Activated CD8-positive, alpha-beta memory T cell treated with anti-CD3 and anti-CD28 coated beads, Interleukin-2, amount 50 U/mL, for 1 hour (primary cell): Measurements from ENCODE around the gene EEFSEC.
A peak's percentile ranks its signal among the peaks of the same experiment; 100 is the strongest.

Source experiments
- DNase-seq: peaks from one replicate; pipeline ENCODE4 v3.0.0-alpha.2; 2020; ENCODE audit errors: extremely low read depth

Gene EEFSEC, protein sequence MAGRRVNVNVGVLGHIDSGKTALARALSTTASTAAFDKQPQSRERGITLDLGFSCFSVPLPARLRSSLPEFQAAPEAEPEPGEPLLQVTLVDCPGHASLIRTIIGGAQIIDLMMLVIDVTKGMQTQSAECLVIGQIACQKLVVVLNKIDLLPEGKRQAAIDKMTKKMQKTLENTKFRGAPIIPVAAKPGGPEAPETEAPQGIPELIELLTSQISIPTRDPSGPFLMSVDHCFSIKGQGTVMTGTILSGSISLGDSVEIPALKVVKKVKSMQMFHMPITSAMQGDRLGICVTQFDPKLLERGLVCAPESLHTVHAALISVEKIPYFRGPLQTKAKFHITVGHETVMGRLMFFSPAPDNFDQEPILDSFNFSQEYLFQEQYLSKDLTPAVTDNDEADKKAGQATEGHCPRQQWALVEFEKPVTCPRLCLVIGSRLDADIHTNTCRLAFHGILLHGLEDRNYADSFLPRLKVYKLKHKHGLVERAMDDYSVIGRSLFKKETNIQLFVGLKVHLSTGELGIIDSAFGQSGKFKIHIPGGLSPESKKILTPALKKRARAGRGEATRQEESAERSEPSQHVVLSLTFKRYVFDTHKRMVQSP

DNA sequence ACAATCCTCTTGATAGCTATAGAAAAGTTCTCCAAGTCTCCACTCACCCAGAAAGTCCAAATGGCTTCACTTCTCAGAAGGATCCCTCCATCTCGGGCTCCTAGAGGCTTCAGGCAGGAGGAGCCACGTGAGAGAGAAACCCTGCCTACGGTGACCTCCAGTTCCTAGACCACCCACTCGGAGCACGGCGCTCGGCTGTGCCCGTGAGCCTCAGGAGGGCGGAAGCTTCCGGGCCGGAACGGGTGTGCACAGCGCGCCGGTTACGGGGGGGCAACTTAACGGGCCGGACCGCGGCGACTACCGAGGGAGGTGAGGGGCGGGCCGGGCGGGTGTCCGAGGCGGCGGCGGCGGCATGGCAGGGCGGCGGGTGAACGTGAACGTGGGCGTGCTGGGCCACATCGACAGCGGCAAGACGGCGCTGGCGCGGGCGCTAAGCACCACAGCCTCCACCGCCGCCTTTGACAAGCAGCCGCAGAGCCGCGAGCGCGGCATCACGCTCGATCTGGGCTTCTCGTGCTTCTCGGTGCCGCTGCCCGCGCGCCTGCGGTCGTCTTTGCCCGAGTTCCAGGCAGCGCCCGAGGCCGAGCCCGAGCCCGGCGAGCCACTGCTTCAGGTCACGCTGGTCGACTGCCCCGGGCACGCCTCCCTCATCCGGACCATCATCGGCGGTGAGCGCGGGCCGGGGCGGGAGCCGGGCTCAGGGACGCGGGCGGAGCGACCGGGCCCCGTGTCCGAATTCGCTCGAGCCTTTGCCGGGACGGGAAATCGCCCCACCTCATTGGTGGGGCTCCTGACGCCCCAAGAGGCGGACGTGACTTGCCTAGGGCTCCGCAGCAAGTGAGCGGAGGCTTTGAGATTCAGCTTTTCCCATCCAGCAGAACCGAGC, at the start of gene EEFSEC:
EEFSEC (plus strand) TSS at position 326 of the 886 bp plus-strand sequence; CDS start at position 353, 27 bp downstream.
- peak; percentile 40 for DNase-seq

- no peak for DNase-seq
These were observed 45.4 kb upstream of the EEFSEC start for GRCh38 chr3:128107834-128108233.

DNA sequence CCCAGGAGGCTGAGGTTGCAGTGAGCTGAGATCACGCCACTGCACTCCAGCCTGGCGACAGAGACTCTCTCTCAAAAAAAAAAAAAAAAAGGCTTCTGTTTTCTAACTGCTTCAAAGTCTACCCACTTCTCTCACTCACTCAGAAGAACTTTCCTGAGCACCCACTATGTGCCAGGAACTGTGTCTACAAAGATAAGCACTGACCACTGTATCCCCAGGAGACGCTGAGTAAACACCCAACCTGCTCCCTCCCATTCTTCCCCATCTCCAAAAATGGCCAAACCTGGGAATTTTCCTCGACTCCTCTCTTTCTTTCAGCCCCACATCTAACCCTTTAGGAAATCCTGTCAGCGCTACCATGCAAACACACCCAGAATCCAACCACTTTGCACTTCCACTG, 42.1 kb upstream of the EEFSEC start:
- no peak for DNase-seq

GRCh38 chr3:128112357-128112968, 40.8 kb upstream of the EEFSEC start:
- DNase-seq: peak; percentile 33

DNA sequence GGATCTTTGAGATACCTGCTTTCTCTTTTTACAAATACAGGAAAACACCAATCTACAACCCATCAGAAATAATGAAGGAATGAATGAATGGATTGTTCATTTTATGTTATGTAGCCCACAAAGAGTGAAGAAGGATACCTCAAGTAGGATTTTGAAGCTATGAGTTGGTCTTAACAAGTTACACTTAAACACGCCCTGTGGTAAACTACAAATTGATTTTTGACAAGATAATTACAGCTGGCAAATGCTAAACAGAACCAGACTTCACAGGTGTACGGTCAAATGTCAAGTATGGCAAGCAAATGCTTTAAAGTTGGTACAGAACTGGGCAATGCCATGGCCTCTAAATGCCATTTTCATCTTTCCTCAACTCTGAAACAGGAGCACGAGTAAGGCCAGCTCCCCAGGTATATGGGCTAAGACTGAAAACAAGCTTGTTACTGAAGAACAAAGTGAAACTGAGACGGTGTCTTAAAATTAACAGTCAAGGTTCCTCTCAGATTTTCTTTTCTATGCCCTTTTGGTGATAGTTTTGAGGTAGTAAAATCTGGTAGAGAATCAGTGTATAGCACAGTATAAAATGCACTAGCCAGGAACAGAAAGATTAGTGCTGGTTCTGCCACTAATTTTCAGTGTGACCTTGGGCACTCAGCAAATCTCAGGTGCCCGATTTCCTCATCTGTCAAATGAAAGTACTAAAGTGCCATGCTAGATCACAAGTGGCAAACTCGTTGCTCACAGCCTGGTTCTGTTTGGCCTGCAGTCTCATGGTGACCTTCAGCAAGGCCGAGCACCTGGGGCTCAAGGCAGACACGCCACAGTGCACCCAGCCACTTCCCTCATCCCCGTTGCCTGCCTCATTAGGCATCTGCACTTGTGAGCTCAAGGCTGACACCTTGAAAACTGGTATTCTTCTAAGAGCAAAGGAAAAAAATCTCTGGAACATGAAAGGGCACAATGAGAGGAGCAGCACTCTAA, 39.2 kb upstream of the EEFSEC start:
- no peak for DNase-seq

GRCh38 chr3:128122013-128122412, 31.3 kb upstream of the EEFSEC start:
- DNase-seq: no peak

DNA sequence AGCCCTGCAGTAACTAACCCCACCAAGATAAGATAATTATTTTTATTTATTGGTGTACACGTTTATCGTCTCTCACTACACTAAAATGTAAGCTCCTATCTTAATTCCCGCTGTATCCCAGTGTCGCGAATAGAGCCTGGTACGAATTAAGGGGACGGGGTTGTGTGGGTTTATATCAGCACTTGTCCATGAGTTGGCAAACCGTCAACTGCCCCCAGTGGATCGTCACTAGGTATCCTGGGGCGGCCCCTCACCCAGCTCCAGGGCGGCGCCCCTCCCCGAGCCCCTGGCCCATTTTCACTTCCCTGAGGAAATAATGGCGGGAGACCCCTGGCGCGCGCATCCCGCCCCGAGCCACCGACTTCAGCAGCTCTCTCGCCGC, 30.1 kb upstream of the EEFSEC start:
- no peak for DNase-seq

- DNase-seq: peak; percentile 97
These were observed 29.5 kb upstream of the EEFSEC start, which contains the start of gene RUVBL1 for GRCh38 chr3:128123538-128124368. Gene RUVBL1 (minus strand): TSS chr3:128123812. CDS start chr3:128123724, 88 bp downstream.

DNA sequence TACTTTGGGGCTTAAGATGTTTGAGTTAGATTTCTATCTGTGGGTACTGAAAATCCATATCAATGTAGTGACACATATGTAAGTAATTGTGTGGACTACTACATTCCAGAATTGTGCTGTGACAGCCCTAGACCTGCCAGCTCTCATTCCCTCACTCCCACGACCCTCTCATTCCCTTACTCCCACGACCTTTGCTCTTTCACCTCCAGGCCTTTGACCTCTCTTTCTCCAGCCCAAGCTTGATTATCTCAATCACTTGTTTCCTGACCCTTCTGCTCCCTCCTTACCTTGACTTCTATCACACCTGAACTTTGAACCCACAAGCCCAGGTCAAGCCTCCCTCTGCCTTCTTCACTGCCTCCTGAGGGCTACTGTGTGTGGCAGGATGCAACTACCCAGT, 26.0 kb upstream of the EEFSEC start:
- no peak for DNase-seq

DNA sequence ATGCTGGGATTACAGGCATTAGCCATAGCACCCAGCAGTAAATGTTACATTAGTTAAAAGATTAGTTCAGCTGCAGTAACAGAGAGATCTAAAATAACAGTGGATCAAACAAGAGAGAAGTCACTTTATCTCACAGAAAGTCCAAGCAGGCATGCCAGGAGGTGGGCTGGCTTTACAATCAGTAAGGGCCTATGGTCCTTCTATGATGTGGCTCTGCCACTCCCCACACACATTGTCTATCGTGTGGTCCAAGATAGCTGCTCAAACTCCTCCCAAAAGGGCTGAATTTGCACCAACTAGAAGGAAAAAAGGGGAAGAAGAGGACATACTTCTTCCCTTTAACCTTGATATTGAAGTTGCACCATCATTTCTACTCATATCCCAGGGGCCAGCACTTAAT, 25.0 kb upstream of the EEFSEC start:
- DNase-seq: no peak

DNA sequence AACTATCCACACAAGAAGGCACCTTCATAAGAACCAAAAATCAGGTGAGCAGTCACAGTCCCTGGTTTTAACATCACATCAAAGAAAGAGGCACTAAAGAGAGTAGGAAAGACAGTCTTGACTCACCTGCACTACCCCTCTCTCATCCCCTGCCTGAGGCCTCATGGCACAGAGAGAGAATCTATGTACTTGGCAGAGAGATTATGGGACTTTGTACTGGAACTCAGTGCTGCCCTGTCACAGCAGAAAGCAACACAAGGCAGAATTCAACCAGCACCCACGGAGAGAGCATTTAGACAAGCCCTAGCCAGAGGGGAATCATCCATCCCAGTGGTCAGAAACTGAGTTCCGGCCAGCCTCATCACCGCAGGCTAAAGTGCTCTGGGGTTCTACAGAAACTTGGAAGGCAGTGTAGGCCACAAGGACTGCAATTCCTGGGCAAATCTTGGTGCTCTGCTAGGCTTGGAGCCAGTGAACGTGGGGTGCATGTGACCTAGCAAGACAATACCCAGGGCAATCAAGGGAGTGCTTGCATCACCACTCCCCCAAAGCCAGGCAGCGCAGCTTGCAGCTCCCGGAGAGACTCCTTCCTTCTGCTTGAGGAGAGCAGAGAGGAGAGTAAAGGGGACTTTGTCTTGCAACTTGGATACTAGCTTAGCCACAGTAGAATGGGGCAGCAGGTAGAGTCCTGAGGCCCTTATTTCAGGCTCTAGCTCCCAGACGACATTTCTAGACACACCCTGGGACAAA, 21.2 kb upstream of the EEFSEC start:
- no peak for DNase-seq

- no peak for DNase-seq
These were observed 19.9 kb upstream of the EEFSEC start for GRCh38 chr3:128133273-128133883.

GRCh38 chr3:128143496-128143895, 9.8 kb upstream of the EEFSEC start:
- DNase-seq: no peak

DNA sequence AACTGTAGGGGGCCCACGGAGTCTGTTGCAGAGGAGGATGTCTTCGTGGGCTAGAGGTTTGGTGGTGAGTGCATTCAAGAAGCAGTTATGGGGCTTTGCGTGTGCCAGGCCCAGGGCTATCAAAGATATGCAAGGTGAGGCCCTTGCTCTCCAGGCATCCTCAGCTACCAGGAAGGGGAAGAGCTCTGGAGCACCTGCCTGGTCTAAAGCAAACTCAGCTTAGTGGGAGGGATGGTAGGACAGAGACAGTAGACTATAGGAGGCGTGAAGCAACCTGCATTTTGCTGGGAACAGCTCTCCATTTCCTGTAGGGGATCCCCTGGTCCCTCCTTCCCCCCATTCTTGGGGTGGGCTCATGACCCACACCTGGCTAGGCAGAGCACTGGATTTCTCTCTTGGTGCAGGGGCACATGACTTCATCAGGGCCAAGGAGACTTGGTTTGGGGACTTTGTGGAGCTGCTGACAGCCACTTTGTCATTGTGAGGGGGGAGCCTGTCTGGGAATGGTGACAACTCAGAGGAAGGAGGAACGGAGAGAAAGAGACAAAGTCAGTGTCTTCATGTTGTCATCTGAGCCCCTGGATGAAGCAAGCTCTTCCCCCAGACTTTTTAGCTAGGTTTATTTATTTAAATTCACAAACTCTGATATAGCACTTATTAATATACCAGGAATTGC, 8.6 kb upstream of the EEFSEC start:
- DNase-seq: no peak

- DNase-seq: no peak
These were observed 8.0 kb upstream of the EEFSEC start for GRCh38 chr3:128145279-128145678.

- DNase-seq: no peak
These were observed 7.1 kb upstream of the EEFSEC start for GRCh38 chr3:128146201-128146600.

- no peak for DNase-seq
These were observed 3.6 kb upstream of the EEFSEC start for GRCh38 chr3:128149650-128150049.

DNA sequence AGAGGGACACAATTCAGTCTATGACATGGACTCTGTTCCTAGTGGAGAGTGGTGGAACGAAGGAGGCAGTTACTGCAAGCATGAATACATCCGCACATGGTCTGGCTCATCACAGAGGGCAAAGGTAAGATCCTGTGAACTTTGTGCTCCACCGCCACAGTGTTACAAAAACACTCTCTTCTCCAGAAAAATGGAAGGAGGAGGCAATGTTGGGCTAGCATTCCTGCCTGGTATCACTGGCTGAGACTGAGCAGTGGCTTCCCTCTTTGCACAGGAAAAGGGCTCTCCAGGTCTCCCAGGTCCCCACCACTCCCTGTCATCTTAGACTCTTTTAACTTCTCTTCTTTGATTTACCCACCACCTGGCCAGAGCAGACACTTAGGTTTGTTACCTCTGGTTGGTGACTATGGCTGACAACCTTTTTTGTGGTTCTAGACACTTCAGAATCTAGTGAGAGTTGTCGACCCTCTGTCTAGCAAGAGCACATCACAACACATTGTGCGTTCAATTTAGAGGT, 1.5 kb upstream of the EEFSEC start:
- no peak for DNase-seq
